ENCODE data around the gene CCNG1. TPM values are rescaled to one million over a fixed set of nuclear protein-coding genes. Genes with fewer than 3 reads are reported as not detected.

The CCNG1 gene
- total and polyA plus RNA-seq, 10 donors, result 71.7 to 117 (median 103) TPM

DNA sequence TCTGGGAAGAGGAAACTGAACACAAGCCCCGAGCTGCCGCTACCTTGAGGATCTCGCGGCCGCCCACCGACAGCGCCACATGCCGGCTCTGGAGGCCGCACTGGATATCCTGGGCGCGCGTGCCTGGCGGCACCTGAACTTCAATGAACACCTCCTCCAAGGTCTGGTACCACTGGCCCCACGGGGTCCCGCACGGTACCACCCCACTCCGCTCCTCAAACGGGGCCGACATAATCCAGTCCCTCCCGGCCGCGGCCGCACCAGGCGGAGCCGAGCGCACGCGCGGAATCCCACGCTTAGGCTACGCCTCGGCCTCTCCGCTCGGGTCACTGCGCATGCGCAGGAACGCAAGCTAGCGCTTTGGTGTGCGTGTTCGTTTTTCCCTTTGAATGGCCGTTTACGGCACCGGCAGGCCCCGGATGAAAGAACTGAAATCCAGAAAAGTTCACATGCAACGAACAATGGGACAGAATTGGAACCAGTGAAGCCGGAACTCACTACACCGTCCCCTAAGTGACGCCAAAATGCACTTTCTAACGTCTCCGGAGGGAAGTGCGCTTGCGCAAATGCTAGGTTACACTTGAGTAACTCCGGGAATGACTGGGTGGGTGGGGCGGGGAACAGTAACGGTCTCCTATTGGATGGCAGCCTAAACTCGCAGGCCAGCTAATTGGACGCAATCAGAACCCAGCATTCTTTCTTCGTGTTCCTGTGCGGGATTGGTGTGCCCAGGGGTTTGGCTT lies 22.6 kb downstream of the CCNG1 start, which contains the start of gene NUDCD2:
Gene NUDCD2 (minus strand): TSS at position 284 of the 743 bp plus-strand sequence. CDS start 52 bp downstream, at position 232.
- intact Hi-C loops (cut with DNase I; ENCODE audit: low total_unique reads), result loop anchor here (5.0 kb wide), 1 partner anchor 47 kb away; the partner anchor contains the start of gene MAT2B
- TF ChIP-seq POLR2AphosphoS5 (IDR thresholded peaks at IDR 0.05), result peak; percentile 97 to 99 (median 98)
- TF ChIP-seq, protein P1, sequence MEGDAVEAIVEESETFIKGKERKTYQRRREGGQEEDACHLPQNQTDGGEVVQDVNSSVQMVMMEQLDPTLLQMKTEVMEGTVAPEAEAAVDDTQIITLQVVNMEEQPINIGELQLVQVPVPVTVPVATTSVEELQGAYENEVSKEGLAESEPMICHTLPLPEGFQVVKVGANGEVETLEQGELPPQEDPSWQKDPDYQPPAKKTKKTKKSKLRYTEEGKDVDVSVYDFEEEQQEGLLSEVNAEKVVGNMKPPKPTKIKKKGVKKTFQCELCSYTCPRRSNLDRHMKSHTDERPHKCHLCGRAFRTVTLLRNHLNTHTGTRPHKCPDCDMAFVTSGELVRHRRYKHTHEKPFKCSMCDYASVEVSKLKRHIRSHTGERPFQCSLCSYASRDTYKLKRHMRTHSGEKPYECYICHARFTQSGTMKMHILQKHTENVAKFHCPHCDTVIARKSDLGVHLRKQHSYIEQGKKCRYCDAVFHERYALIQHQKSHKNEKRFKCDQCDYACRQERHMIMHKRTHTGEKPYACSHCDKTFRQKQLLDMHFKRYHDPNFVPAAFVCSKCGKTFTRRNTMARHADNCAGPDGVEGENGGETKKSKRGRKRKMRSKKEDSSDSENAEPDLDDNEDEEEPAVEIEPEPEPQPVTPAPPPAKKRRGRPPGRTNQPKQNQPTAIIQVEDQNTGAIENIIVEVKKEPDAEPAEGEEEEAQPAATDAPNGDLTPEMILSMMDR (IDR thresholded peaks at IDR 0.05 in 8 of 11, conservative IDR thresholded peaks at IDR 0.05 in 3 of 11), result peak in 6 of 11 experiments; percentile 18 to 41 (median 26)
- TF ChIP-seq POLR2A (IDR thresholded peaks at IDR 0.05), result peak; percentile 65 to 86 (median 74)
- 0 to 1% (median 0%) methylated on average over 39 to 59 of the region's 59 CpGs for WGBS, 5 donors
- Histone ChIP-seq H3K36me3 (peaks cover 0 to 20% (median 11%) of the 10 kb centered on the region in 6 donors), H3K27ac (peak within 1 kb of the TSS; percentile 93 to 99 (median 97)), H3K9me3 (no peaks in the 10 kb centered on the region), H3K4me1 (peaks cover 25 to 61% (median 37%) of the 10 kb centered on the region in 6 donors), H3K4me3 (peak within 1 kb of the TSS; percentile 49 to 79 (median 62)), H3K27me3 (replicated peaks in 1 of 7) (no peaks in the 10 kb centered on the region)
- DNase-seq, result peak; percentile 99

DNA sequence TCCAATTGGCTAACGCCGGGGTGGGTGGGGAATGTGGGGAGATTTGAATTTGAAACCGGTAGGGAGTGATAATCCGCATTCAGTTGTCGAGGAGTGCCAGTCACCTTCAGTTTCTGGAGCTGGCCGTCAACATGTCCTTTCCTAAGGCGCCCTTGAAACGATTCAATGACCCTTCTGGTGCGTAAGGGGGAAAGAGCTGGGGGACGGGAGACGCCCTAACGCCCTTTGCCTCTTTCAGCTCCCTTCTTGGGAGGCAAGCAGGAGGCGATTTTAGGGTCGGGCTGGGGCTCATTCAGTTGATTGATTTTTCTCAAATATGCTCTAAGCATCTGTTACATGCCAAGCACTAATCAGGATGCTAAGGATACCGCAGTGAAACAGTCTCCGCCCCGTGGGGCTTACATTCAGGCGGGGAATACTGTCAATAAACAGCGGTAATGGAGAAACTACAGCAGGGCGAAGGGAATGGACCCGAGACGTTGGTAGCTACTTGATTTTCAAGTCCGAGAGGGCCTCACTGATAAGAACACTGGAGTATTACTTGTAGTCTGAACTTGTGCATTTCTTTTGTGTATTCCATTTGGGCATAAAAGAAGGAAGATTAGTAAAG lies 23.3 kb downstream of the CCNG1 start, which contains the start of gene HMMR:
Gene HMMR (plus strand): TSS at position 71 of the 610 bp plus-strand sequence. CDS start 61 bp downstream, at position 132.
- Histone ChIP-seq H3K27me3 (replicated peaks in 1 of 7) (no peaks in the 10 kb centered on the region), H3K4me3 (peak within 1 kb of the TSS; percentile 49 to 79 (median 62)), H3K4me1 (peaks cover 25 to 61% (median 37%) of the 10 kb centered on the region in 6 donors), H3K9me3 (no peaks in the 10 kb centered on the region), H3K36me3 (peaks cover 0 to 13% (median 4%) of the 10 kb centered on the region in 6 donors), H3K27ac (peak within 1 kb of the TSS; percentile 93 to 99 (median 97))
- no peak for TF ChIP-seq POLR2AphosphoS5 (IDR thresholded peaks at IDR 0.05)
- TF ChIP-seq, protein P1 (IDR thresholded peaks at IDR 0.05 in 8 of 11, conservative IDR thresholded peaks at IDR 0.05 in 3 of 11), result no peak
- TF ChIP-seq POLR2A (IDR thresholded peaks at IDR 0.05), result no peak
- intact Hi-C loops (cut with DNase I; ENCODE audit: low total_unique reads), result loop anchor here (5.0 kb wide), 1 partner anchor 47 kb away; the partner anchor contains the start of gene MAT2B
- 0 to 1% (median 1%) methylated on average over 23 of the region's 23 CpGs for WGBS, 5 donors
- no peak for DNase-seq

DNA sequence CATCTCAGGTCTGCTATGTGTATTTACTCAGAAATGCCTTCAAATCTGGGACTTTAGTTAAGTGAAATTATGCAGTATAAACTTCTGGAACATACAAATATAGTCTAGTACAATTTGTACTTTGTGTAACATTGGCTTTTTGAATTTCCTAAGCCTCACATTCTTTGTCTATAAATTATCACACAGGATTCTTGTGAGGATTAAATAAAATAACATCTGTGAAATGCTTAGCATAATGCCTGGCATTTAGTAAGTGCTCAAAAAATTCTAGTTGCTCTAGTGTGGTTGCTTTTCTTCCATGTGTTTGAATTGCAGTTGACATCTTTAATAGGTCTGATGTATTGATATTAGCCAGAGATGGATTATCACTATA lies 25.7 kb downstream of the CCNG1 start:
- no peak for DNase-seq
- Histone ChIP-seq H3K4me1 (peaks cover 18 to 42% (median 28%) of the 10 kb centered on the region in 6 donors), H3K4me3 (no peak overlapping the region), H3K27me3 (replicated peaks in 1 of 7) (no peaks in the 10 kb centered on the region), H3K27ac (peak overlapping the region in 1 of 8 donors; percentile 96), H3K36me3 (no peaks in the 10 kb centered on the region), H3K9me3 (no peaks in the 10 kb centered on the region)
- TF ChIP-seq, protein P1 (IDR thresholded peaks at IDR 0.05 in 8 of 11, conservative IDR thresholded peaks at IDR 0.05 in 3 of 11), result no peak
- TF ChIP-seq POLR2AphosphoS5 (IDR thresholded peaks at IDR 0.05), result no peak
- TF ChIP-seq POLR2A (IDR thresholded peaks at IDR 0.05), result no peak
- intact Hi-C loops (cut with DNase I; ENCODE audit: low total_unique reads), result loop anchor here (5.0 kb wide), 1 partner anchor 44 kb away; the partner anchor contains the start of gene MAT2B

Data from spleen (tissue), 11 donors.